Endothelial cell of umbilical vein (primary cell): Measurements from ENCODE around the gene ZNF17. TPM values are rescaled to one million over a fixed set of nuclear protein-coding genes. Genes with fewer than 3 reads are reported as not detected.

ENCODE experiments used
- BruUV-seq: library from RNA; stranded (reverse); fragments of 400-500 nt; replicated peaks from 2 replicates; lab custom pipeline; 2021; lab: Mats Ljungman, UMichigan
- CTCF ChIA-PET: fragments of 300-600, 350-600 bp; sonication (Branson Sonifier 250); formaldehyde crosslinking; loops from one replicate; lab custom pipeline; 2021; ENCODE audit warnings: antibody characterized with exemption, inconsistent platforms; lab: Charles Lee
- POLR2A ChIA-PET: fragments of 300-600, 350-600 bp; sonication (Branson Sonifier 250); formaldehyde crosslinking; loops from one replicate; lab custom pipeline; 2021; ENCODE audit warnings: antibody characterized with exemption, inconsistent platforms; lab: Charles Lee
- DNase-seq: peaks from one replicate; pipeline ENCODE4 v3.0.0-alpha.2; 2011; ENCODE audit warnings: low read depth, low spot score
- FAIRE-seq: peaks from 2 replicates; lab custom pipeline; 2011; peaks lifted over from hg19 to GRCh38; lab: Jason Lieb, UNC
- H2AFZ ChIP-seq: 2 replicates; pipeline ENCODE4 v1.6.0; 2012; ENCODE audit warnings: low read depth, low read length, control low read depth, inconsistent platforms
- H3K27ac ChIP-seq: 2 replicates; pipeline ENCODE4 v1.5.1; 2011; ENCODE audit warnings: low read depth, mild to moderate bottlenecking, control low read depth, low read length, moderate library complexity; ENCODE audit not compliant: insufficient read depth
- H3K27me3 ChIP-seq, 2 experiments: 2 replicates each; pipeline versions ENCODE4 v1.6.0 to v1.6.1; 2011; ENCODE audit warnings: low read length in 2 of 2, mixed read lengths in 1 of 2; ENCODE audit not compliant: control insufficient read depth in 2 of 2, insufficient read depth in 2 of 2
- H3K36me3 ChIP-seq, 2 experiments: 2 replicates in 1 of 2; 3 replicates in 1 of 2; pipeline ENCODE4 v1.5.1; 2011; ENCODE audit warnings: low read length in 2 of 2, mild to moderate bottlenecking in 1 of 2, moderate library complexity in 1 of 2; ENCODE audit not compliant: control insufficient read depth in 2 of 2, insufficient read depth in 2 of 2; ENCODE audit errors: extremely low read depth in 1 of 2
- H3K4me1 ChIP-seq: 3 replicates; pipeline ENCODE4 v1.5.1; 2011; ENCODE audit warnings: mild to moderate bottlenecking, low read length; ENCODE audit not compliant: control insufficient read depth, insufficient read depth; ENCODE audit errors: extremely low read depth
- H3K4me2 ChIP-seq: 2 replicates; pipeline ENCODE4 v1.6.1; 2011; ENCODE audit warnings: low read length, control low read depth, mixed read lengths; ENCODE audit not compliant: insufficient read depth
- H3K4me3 ChIP-seq, 3 experiments: fragments of 200-600 bp in 1 of 3; sonication (generic), shearing (Covaris generic) in 1 of 3; replicated peaks in 1 of 3; 2 replicates each; pipeline ENCODE4 v1.5.1; 2011 to 2016; ENCODE audit warnings: control low read depth in 3 of 3, low read length in 3 of 3, mild to moderate bottlenecking in 2 of 3, inconsistent platforms in 1 of 3, low read depth in 1 of 3, moderate library complexity in 1 of 3; ENCODE audit not compliant: insufficient read depth in 1 of 3
- H3K79me2 ChIP-seq: 2 replicates; pipeline ENCODE4 v1.6.0; 2012; ENCODE audit warnings: low read length, inconsistent platforms; ENCODE audit not compliant: control insufficient read depth, insufficient read depth
- H3K9ac ChIP-seq: replicated peaks from 2 replicates; pipeline ENCODE3; 2011; ENCODE audit warnings: low read length, control low read depth; ENCODE audit not compliant: insufficient read depth; ENCODE audit errors: extremely low read depth
- H3K9me1 ChIP-seq: replicated peaks from 3 replicates; pipeline ENCODE4 v1.6.0; 2011; ENCODE audit warnings: mild to moderate bottlenecking, low read length; ENCODE audit not compliant: control insufficient read depth, insufficient read depth; ENCODE audit errors: extremely low read depth
- H3K9me3 ChIP-seq: replicated peaks from 2 replicates; pipeline ENCODE4 v1.5.1; 2012; ENCODE audit warnings: low read length, inconsistent platforms; ENCODE audit not compliant: control insufficient read depth, insufficient read depth
- H4K20me1 ChIP-seq: replicated peaks from 2 replicates; pipeline ENCODE3; 2011; ENCODE audit warnings: mild to moderate bottlenecking, low read length; ENCODE audit not compliant: control insufficient read depth, insufficient read depth; ENCODE audit errors: extremely low read depth
- FOS ChIP-seq: IDR thresholded peaks from 2 replicates; pipeline ENCODE4 v1.6.1; 2011; ENCODE audit warnings: mild to moderate bottlenecking, low read length, moderate library complexity, borderline replicate concordance; ENCODE audit not compliant: insufficient read depth
- JUN ChIP-seq: IDR thresholded peaks from 2 replicates; pipeline ENCODE4 v1.6.1; 2011; ENCODE audit warnings: borderline replicate concordance, low read depth; ENCODE audit not compliant: insufficient read length, insufficient read depth
- POLR2AphosphoS5 ChIP-seq: IDR thresholded peaks from 2 replicates; pipeline ENCODE4 v1.6.1; 2012; ENCODE audit warnings: low read depth, mild to moderate bottlenecking, control low read depth, low read length, moderate library complexity; ENCODE audit not compliant: insufficient read depth
- dilution Hi-C: fragments of 300-500 bp; cut with MboI; formaldehyde crosslinking; loops from one replicate; pipeline ENCODE4 v1.15.0; 2019; ENCODE audit warnings: low sequenced_read_pairs; ENCODE audit not compliant: extremely low pct_ligation_motif_present
- intact Hi-C: fragments of 100-400 bp; cut with micrococcal nuclease; formaldehyde crosslinking; loops from one replicate; pipeline ENCODE4 v1.10.0; 2022
- polyA plus RNA-seq, 4 experiments: library from polyadenylated mRNA; depleted of rRNA in 3 of 4; stranded (reverse) in 3 of 4; unstranded in 1 of 4; fragments of >200 nt; gene quantifications; 2 replicates each; pipeline versions ENCODE4 v1.2.1 to v1.2.3, GENCODE V29; 2011 to 2012; ENCODE audit warnings: missing spikeins in 1 of 4
- total RNA-seq: library from RNA; stranded (reverse); gene quantifications from 2 replicates; pipeline ENCODE4 v1.2.3, GENCODE V29; 2021
- TF ChIP-seq, protein P1 (sequence below), 2 donors: IDR thresholded peaks; 1 replicate in 1 of 2; 2 replicates in 1 of 2; pipeline ENCODE4 v1.5.1; 2011; ENCODE audit warnings: low read length in 2 of 2, mild to moderate bottlenecking in 2 of 2, moderate library complexity in 2 of 2, control low read depth in 1 of 2, inconsistent platforms in 1 of 2, low read depth in 1 of 2; ENCODE audit not compliant: insufficient read depth in 1 of 2; ENCODE audit errors: extremely low read depth in 1 of 2

ZNF17 gene
- total and polyA plus RNA-seq, 2 donors (not counting 3 experiments of a cell fraction or from before 2014, with no cell fraction given) = 2.4 to 6.4 TPM

DNA sequence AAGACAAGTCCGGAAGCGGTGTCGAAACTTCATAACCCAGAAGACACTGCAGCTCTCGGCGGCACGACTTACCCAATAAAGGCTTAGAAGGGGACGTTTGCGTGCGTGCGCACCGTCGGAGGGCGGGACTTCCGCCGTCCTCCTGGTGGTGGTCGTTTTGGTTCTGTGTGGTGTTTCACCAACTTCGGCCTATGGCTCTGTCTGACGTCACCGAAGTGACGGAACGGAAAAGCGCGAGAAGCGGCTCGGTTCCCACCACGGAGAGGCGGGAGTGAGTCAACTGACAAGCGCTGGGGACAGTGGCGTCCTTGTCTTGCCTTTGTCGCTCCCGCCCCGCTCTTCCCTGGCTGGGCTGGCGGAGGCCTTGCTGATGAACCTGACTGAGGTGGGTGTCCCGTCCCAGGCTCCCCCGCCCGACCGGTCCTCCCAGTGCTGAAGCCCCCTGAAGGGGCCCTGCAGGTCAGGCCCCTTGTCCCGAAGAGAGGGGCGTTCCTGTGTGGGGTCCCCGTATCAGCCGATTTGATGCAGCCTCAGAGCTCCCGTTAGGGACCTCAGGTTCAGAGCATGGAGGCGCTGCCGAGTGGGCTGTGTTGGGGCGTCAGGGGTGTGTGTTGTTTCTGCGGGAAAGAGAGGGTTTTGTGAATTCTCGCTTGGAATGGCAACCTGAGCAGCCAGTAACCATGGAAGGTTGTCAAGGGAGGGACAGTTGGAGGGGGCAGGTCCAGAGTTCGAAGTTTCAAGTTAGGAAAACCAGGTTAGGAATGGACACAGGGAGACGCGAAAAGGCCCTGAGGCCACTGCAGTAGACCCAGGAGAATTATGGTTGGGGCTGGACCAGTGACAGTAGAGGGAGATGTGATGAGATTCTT lies 21.0 kb upstream of the ZNF17 start, which contains the start of gene ZNF548:
ZNF548 (plus strand) TSS at position 125 of the 869 bp plus-strand sequence; CDS start at position 371, 246 bp downstream.
- dilution Hi-C loops = loop anchor here (10.0 kb wide), 1 partner anchor 205 kb away; no protein-coding TSS in a partner anchor
- H3K4me3 ChIP-seq = peak within 1 kb of the TSS; percentile 13 to 78 (median 73)
- H3K27me3 ChIP-seq = no peaks in the 10 kb centered on the region
- TSS peak; percentile 55 for BruUV-seq
- H2AFZ ChIP-seq = peak within 1 kb of the TSS; percentile 97
- H3K9me3 ChIP-seq = no peaks in the 10 kb centered on the region
- peak within 1 kb of the TSS; percentile 55 for H3K27ac ChIP-seq
- H3K36me3 ChIP-seq = peaks cover 0 to 3% of the 10 kb centered on the region in 2 experiments
- POLR2A ChIA-PET = interaction anchor here (0.7 kb wide), 1 partner anchor 39 kb away, joined by 3 read pairs; no protein-coding TSS in a partner anchor
- CTCF ChIA-PET = interaction anchor here (0.8 to 1.1 kb wide), 6 partner anchors 20 to 98 kb away, joined by 3 to 5 read pairs (median 4); partner anchors contain the start of genes ZNF304 and ZNF419
- peak; percentile 99 for FAIRE-seq
- H3K4me1 ChIP-seq = peaks cover 10% of the 10 kb centered on the region
- no peaks in the 10 kb centered on the region for H4K20me1 ChIP-seq
- peak; percentile 29 for TF ChIP-seq POLR2AphosphoS5
- TF ChIP-seq, protein P1, sequence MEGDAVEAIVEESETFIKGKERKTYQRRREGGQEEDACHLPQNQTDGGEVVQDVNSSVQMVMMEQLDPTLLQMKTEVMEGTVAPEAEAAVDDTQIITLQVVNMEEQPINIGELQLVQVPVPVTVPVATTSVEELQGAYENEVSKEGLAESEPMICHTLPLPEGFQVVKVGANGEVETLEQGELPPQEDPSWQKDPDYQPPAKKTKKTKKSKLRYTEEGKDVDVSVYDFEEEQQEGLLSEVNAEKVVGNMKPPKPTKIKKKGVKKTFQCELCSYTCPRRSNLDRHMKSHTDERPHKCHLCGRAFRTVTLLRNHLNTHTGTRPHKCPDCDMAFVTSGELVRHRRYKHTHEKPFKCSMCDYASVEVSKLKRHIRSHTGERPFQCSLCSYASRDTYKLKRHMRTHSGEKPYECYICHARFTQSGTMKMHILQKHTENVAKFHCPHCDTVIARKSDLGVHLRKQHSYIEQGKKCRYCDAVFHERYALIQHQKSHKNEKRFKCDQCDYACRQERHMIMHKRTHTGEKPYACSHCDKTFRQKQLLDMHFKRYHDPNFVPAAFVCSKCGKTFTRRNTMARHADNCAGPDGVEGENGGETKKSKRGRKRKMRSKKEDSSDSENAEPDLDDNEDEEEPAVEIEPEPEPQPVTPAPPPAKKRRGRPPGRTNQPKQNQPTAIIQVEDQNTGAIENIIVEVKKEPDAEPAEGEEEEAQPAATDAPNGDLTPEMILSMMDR (IDR thresholded peaks at IDR 0.05; ENCODE audit: extremely low read depth in 1 of 2, insufficient read depth in 1 of 2, low read depth in 1 of 2, low read length in 2 of 2) = peak in 1 of 2 donors; percentile 31
- TF ChIP-seq FOS = no peak
- peak; percentile 76 for TF ChIP-seq JUN
- peak within 1 kb of the TSS; percentile 88 for H3K4me2 ChIP-seq
- intact Hi-C loops = loop anchor here (1.0 kb wide), 7 partner anchors 21 to 224 kb away; partner anchors contain the start of genes TRAPPC2B, ZNF134, ZNF17 and ZNF304
- DNase-seq = peak; percentile 99
- H3K9ac ChIP-seq = peak within 1 kb of the TSS; percentile 75
- H3K9me1 ChIP-seq = no peaks in the 10 kb centered on the region
- peaks cover 3% of the 10 kb centered on the region for H3K79me2 ChIP-seq
